Measurements from ENCODE around the gene SMC3. TPM values are rescaled to one million over a fixed set of nuclear protein-coding genes. Genes with fewer than 3 reads are reported as not detected.
"Not testable (repeated sequence)": the region's sequence is repeated elsewhere in the genome, so short reads cannot be mapped to it uniquely, and the experiment has no call there.

Gene SMC3
- total RNA-seq, 1 donor from 2014 or later: 18.3 TPM

DNA sequence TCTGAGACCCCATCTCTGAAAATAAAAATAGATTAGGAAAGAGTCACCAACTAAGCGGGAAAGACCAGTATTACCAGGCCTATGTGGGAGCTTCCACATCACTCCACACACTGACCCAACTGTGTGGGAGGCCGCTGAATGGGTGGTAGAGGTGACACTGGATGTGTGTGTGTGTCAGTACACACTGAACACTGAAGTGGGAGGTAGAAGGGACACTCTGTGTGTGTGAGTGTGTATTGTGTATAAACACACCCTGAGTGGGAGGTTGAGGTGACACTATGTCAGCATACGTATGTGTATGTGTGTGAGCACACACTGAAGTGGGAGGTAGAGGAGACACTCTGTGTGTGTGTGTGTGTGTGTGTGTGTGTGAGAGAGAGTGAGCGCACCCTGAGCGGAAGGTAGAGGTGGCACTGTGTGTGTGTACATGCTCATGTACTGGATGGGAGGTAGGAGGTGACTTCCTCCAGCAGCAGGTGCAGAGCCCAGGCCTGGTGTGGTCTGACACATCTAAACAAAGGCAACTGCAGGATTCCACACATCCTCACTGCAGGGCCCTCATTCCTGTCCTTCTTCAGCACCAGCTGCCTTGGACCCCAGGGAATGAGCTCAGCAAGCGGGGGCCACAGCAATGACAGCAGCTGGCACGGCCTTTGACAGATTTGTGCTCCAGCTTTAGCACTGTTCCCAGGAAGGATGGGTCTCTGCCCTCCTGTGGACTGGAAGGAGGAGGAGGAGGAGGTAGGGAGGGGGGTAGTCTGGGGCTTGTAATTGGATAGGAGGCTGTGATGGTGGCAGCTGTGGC lies 50.1 kb downstream of the SMC3 start:
- no peak overlapping the region for H3K27ac ChIP-seq (ENCODE audit: low read depth, low read length)
- no peak overlapping the region for H3K9ac ChIP-seq (ENCODE audit: low read depth in 1 of 3, low read length in 3 of 3)
- no peaks in the 10 kb centered on the region for H3K27me3 ChIP-seq (ENCODE audit: control insufficient read depth in 3 of 3, insufficient read depth in 3 of 3, low read length in 3 of 3)
- no peaks in the 10 kb centered on the region for H3K36me3 ChIP-seq (ENCODE audit: control insufficient read depth in 3 of 3, insufficient read depth in 3 of 3, low read length in 3 of 3)
- H3K4me1 ChIP-seq (ENCODE audit: control insufficient read depth in 3 of 3, insufficient read depth in 3 of 3, low read length in 3 of 3): no peaks in the 10 kb centered on the region
- H3K4me3 ChIP-seq (ENCODE audit: low read length in 3 of 3): no peak overlapping the region
- H3K9me3 ChIP-seq (ENCODE audit: control insufficient read depth in 3 of 3, low read length in 3 of 3): no peaks in the 10 kb centered on the region

DNA sequence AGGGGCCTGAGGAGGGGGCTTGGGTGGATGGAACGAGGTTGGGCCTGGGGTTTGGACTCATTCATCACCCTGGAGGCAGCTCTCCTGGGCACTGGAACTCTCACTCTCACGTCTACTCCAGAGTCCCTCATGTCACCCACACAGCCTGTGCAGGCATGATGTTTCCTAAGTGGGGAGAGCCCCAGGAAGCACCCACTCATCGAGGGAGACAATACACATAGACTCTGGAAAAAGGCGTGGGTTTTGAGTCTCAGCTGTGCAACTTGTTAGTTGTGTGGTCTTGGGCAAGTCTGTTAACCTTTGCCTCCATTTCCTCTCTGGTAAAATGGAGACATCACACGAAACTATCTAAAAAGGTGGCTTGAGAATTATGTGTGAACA lies 50.7 kb downstream of the SMC3 start:
- Histone ChIP-seq H3K4me1 (ENCODE audit: control insufficient read depth in 3 of 3, insufficient read depth in 3 of 3, low read length in 3 of 3) (no peaks in the 10 kb centered on the region), H3K27me3 (ENCODE audit: control insufficient read depth in 3 of 3, insufficient read depth in 3 of 3, low read length in 3 of 3) (no peaks in the 10 kb centered on the region), H3K4me3 (ENCODE audit: low read length in 3 of 3) (no peak overlapping the region), H3K36me3 (ENCODE audit: control insufficient read depth in 3 of 3, insufficient read depth in 3 of 3, low read length in 3 of 3) (no peaks in the 10 kb centered on the region), H3K9me3 (ENCODE audit: control insufficient read depth in 3 of 3, low read length in 3 of 3) (no peaks in the 10 kb centered on the region), H3K27ac (ENCODE audit: low read depth, low read length) (no peak overlapping the region), H3K9ac (ENCODE audit: low read depth in 1 of 3, low read length in 3 of 3) (no peak overlapping the region)

- Histone ChIP-seq H3K27ac (ENCODE audit: low read depth, low read length) (no peak overlapping the region), H3K9me3 (ENCODE audit: control insufficient read depth in 3 of 3, low read length in 3 of 3) (no peaks in the 10 kb centered on the region), H3K36me3 (ENCODE audit: control insufficient read depth in 3 of 3, insufficient read depth in 3 of 3, low read length in 3 of 3) (no peaks in the 10 kb centered on the region), H3K9ac (ENCODE audit: low read depth in 1 of 3, low read length in 3 of 3) (no peak overlapping the region), H3K4me1 (ENCODE audit: control insufficient read depth in 3 of 3, insufficient read depth in 3 of 3, low read length in 3 of 3) (no peaks in the 10 kb centered on the region), H3K27me3 (ENCODE audit: control insufficient read depth in 3 of 3, insufficient read depth in 3 of 3, low read length in 3 of 3) (no peaks in the 10 kb centered on the region), H3K4me3 (ENCODE audit: low read length in 3 of 3) (no peak overlapping the region)
Observed at GRCh38 chr10:110619514-110620397, 52.3 kb downstream of the SMC3 start.

- no peaks in the 10 kb centered on the region for H3K36me3 ChIP-seq (ENCODE audit: control insufficient read depth in 3 of 3, insufficient read depth in 3 of 3, low read length in 3 of 3)
- H3K4me1 ChIP-seq (ENCODE audit: control insufficient read depth in 3 of 3, insufficient read depth in 3 of 3, low read length in 3 of 3): no peaks in the 10 kb centered on the region
- no peak overlapping the region for H3K27ac ChIP-seq (ENCODE audit: low read depth, low read length)
- no peaks in the 10 kb centered on the region for H3K27me3 ChIP-seq (ENCODE audit: control insufficient read depth in 3 of 3, insufficient read depth in 3 of 3, low read length in 3 of 3)
- H3K9me3 ChIP-seq (ENCODE audit: control insufficient read depth in 3 of 3, low read length in 3 of 3): no peaks in the 10 kb centered on the region
- no peak overlapping the region for H3K4me3 ChIP-seq (ENCODE audit: low read length in 3 of 3)
- H3K9ac ChIP-seq (ENCODE audit: low read depth in 1 of 3, low read length in 3 of 3): no peak overlapping the region
Observed at GRCh38 chr10:110620398-110620719, 52.9 kb downstream of the SMC3 start.

DNA sequence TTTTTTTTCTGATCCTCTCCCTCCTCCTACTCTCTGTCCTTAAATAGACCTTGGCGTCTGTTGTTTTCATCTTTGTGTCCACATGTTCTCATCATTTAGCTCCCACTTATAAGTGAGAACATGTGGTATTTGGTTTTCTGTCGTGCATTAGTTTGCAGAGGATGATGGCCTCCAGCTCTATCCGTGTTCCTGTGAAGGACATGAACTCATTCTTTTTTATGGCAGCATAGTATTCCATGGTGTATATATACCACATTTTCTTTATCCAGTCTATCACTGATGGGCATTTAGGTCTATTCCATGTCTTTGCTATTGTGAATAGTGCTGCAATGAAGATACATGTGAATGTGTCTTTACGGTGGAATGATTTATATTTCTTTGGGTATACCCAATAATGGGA lies 55.8 kb downstream of the SMC3 start:
- not testable (repeated sequence) for H3K27me3 ChIP-seq (ENCODE audit: control insufficient read depth in 3 of 3, insufficient read depth in 3 of 3, low read length in 3 of 3); H3K27ac ChIP-seq (ENCODE audit: low read depth, low read length); H3K9me3 ChIP-seq (ENCODE audit: control insufficient read depth in 3 of 3, low read length in 3 of 3); H3K4me3 ChIP-seq (ENCODE audit: low read length in 3 of 3); H3K36me3 ChIP-seq (ENCODE audit: control insufficient read depth in 3 of 3, insufficient read depth in 3 of 3, low read length in 3 of 3); H3K4me1 ChIP-seq (ENCODE audit: control insufficient read depth in 3 of 3, insufficient read depth in 3 of 3, low read length in 3 of 3); H3K9ac ChIP-seq (ENCODE audit: low read depth in 1 of 3, low read length in 3 of 3)

DNA sequence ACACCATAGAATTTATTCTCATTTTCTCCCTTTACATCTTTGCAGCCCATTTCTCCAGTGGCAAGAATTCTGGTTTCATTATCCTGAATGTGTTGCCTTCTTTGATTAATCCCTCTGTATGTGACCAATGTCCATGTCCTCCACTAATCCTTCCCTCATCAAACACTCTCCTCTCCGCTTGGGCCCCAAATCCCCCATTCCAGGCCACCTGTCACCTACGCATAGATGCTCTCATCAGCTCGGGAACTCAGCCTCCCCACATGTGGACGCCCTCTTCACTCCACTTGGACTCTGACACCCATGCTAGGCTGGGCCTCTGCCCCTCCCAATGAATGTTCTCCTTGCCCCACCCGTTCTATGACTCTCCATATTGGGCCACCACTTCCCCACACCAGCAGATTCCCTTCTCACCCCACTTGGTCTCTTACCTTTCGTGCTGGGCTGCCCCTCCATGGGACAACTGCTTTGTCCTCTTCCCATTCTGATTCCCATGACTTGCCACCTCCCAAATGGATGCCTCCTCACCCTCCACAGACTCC lies 57.9 kb downstream of the SMC3 start:
- H3K27ac ChIP-seq (ENCODE audit: low read depth, low read length): no peak overlapping the region
- no peaks in the 10 kb centered on the region for H3K9me3 ChIP-seq (ENCODE audit: control insufficient read depth in 3 of 3, low read length in 3 of 3)
- no peak overlapping the region for H3K9ac ChIP-seq (ENCODE audit: low read depth in 1 of 3, low read length in 3 of 3)
- H3K4me1 ChIP-seq (ENCODE audit: control insufficient read depth in 3 of 3, insufficient read depth in 3 of 3, low read length in 3 of 3): peaks cover 7 to 11% (median 7%) of the 10 kb centered on the region in 3 donors
- no peak overlapping the region for H3K4me3 ChIP-seq (ENCODE audit: low read length in 3 of 3)
- no peaks in the 10 kb centered on the region for H3K27me3 ChIP-seq (ENCODE audit: control insufficient read depth in 3 of 3, insufficient read depth in 3 of 3, low read length in 3 of 3)
- no peaks in the 10 kb centered on the region for H3K36me3 ChIP-seq (ENCODE audit: control insufficient read depth in 3 of 3, insufficient read depth in 3 of 3, low read length in 3 of 3)

DNA sequence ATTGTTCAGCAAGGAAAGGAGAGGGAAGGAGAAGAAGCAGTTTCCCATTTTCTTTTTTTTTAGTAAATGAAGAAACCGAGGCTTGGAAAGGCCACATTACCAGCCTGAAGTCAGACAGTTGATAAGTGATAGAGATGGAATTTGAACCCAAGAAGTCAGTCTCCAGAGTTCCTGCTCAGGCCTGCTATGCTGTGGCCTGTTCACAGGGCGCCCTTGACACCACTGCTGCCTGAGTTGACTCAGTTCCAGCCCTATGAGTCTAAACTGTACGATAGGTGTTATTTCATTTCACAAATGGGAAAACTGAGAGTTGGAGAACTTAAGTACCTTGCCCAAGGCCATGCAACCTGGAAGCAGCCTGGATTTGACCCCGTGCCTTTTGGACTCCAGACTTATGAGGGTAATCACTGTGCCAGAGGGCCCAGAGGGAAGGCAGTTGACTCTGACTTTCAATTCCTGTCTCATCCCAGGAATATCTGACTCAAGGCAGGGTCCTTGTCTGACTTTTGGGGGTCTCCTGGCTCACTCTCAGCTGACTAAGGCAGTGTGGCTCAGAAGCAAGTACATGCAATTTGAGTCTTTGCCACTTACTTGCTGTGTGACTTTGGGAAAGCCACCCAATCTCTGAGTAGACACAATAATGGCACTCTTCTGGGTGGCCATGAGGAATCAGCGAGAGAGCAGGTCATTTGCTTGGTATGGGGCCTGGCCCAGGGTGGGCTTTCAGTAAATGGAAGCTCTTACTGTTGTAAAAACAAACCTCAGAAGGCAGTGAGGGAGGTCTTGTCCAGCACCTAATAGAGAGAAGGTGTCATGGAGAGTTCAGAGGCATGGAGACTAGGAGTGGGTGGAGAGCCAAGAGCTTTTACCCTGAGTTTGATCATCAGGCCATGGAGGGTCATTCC lies 58.7 kb downstream of the SMC3 start:
- H3K27ac ChIP-seq (ENCODE audit: low read depth, low read length): no peak overlapping the region
- no peak overlapping the region for H3K9ac ChIP-seq (ENCODE audit: low read depth in 1 of 3, low read length in 3 of 3)
- H3K4me1 ChIP-seq (ENCODE audit: control insufficient read depth in 3 of 3, insufficient read depth in 3 of 3, low read length in 3 of 3): peaks cover 7 to 12% (median 7%) of the 10 kb centered on the region in 3 donors
- no peak overlapping the region for H3K4me3 ChIP-seq (ENCODE audit: low read length in 3 of 3)
- no peaks in the 10 kb centered on the region for H3K27me3 ChIP-seq (ENCODE audit: control insufficient read depth in 3 of 3, insufficient read depth in 3 of 3, low read length in 3 of 3)
- H3K9me3 ChIP-seq (ENCODE audit: control insufficient read depth in 3 of 3, low read length in 3 of 3): no peaks in the 10 kb centered on the region
- no peaks in the 10 kb centered on the region for H3K36me3 ChIP-seq (ENCODE audit: control insufficient read depth in 3 of 3, insufficient read depth in 3 of 3, low read length in 3 of 3)

DNA sequence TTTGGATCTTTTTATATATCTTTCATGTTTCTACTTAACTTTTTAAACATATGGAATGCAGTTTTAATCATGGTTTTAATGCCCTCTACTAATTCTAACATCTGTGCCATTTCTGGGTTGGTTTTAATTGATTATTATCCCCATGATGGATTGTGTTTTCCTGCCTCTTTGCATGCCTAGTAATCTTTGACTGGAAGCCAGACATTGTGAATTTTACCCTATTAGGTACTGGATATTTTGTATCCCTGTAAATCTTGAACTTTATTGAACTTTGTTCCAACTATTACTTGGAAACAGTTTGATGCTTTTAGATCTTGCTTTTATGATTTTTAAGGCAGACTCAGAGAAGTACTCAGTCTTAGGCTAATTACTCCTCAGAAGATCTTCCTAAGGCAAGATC lies 60.7 kb downstream of the SMC3 start:
- peaks cover 7 to 12% (median 7%) of the 10 kb centered on the region in 3 donors for H3K4me1 ChIP-seq (ENCODE audit: control insufficient read depth in 3 of 3, insufficient read depth in 3 of 3, low read length in 3 of 3)
- H3K4me3 ChIP-seq (ENCODE audit: low read length in 3 of 3): no peak overlapping the region
- H3K36me3 ChIP-seq (ENCODE audit: control insufficient read depth in 3 of 3, insufficient read depth in 3 of 3, low read length in 3 of 3): no peaks in the 10 kb centered on the region
- H3K9me3 ChIP-seq (ENCODE audit: control insufficient read depth in 3 of 3, low read length in 3 of 3): no peaks in the 10 kb centered on the region
- H3K27me3 ChIP-seq (ENCODE audit: control insufficient read depth in 3 of 3, insufficient read depth in 3 of 3, low read length in 3 of 3): no peaks in the 10 kb centered on the region
- no peak overlapping the region for H3K27ac ChIP-seq (ENCODE audit: low read depth, low read length)
- no peak overlapping the region for H3K9ac ChIP-seq (ENCODE audit: low read depth in 1 of 3, low read length in 3 of 3)

DNA sequence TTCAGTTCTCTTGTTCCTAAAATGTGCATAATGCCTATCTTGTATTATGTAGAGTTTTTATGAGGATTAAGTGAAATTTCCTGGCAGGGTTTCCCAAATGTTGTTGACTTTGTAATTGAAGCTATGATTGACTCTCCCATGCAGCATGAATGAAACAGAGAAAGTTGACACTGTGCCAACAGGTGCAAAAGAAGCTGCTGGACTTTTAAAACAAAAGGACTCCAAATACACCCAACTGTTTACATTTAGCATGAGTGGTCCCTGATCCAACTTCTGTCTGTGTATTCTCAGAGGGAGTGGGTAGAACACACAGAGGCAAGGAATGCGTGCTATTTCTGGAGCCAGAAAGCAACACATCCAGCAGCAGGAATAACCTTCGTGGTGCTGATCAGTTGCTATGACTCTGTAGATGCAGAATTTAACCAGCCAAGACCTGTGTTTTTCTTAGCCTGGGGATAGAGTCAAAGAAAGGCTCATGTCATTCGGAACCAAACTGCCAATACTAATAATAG lies 62.2 kb downstream of the SMC3 start:
- peaks cover 9 to 14% (median 10%) of the 10 kb centered on the region in 3 donors for H3K4me1 ChIP-seq (ENCODE audit: control insufficient read depth in 3 of 3, insufficient read depth in 3 of 3, low read length in 3 of 3)
- no peaks in the 10 kb centered on the region for H3K27me3 ChIP-seq (ENCODE audit: control insufficient read depth in 3 of 3, insufficient read depth in 3 of 3, low read length in 3 of 3)
- no peaks in the 10 kb centered on the region for H3K9me3 ChIP-seq (ENCODE audit: control insufficient read depth in 3 of 3, low read length in 3 of 3)
- H3K27ac ChIP-seq (ENCODE audit: low read depth, low read length): peak overlapping the region; percentile 75
- H3K4me3 ChIP-seq (ENCODE audit: low read length in 3 of 3): no peak overlapping the region
- peak overlapping the region in 1 of 3 donors; percentile 22 for H3K9ac ChIP-seq (ENCODE audit: low read depth in 1 of 3, low read length in 3 of 3)
- no peaks in the 10 kb centered on the region for H3K36me3 ChIP-seq (ENCODE audit: control insufficient read depth in 3 of 3, insufficient read depth in 3 of 3, low read length in 3 of 3)

Measured in skeletal muscle tissue (tissue), 4 donors.